GM18858 (cell line): ENCODE data around the gene CPEB3.

Experiments
- ATAC-seq: cut with Tn5 transposase; IDR thresholded peaks from one replicate; pipeline ENCODE4 v1.9.1; 2021; ENCODE audit not compliant: unreplicated experiment

The CPEB3 gene

DNA sequence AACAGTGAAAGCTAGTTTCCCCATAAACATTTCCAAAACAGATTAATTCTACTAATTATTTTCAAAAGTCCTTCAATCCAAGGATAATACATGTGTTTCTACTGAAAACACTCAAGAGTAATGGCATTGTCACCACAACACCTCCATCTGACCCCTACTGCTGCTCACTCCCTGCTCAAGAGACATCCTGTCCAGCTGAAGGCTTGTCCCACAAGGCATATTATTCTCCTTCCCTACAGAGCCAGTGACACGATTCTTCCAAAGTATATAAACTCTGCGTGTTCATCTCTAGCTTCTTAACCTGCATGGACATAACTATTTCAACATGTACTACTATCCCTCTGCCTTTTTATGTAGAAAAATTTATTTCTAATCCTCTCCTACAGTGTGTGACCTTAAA is 182.1 kb downstream of the CPEB3 start:
- no peak for ATAC-seq

DNA sequence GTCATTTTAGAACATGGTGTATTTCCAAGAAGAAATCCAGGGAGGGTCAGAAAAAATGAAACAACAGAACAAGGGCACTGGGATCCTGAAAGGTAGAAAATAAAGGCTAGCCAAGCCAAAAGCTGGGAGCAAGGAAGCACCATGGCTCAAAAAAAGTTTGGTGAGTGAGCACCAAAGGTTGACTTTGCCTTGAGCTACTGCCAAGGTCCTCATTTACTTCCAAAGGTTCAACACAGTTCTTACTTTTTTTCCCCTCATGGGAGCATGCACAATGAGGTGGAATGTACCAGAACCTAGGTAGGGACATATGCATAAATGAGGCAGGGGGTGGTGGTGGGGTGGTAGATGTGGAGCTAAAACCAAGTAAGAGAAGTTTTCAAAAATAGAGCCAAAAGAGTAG is 182.8 kb downstream of the CPEB3 start:
- ATAC-seq = no peak

DNA sequence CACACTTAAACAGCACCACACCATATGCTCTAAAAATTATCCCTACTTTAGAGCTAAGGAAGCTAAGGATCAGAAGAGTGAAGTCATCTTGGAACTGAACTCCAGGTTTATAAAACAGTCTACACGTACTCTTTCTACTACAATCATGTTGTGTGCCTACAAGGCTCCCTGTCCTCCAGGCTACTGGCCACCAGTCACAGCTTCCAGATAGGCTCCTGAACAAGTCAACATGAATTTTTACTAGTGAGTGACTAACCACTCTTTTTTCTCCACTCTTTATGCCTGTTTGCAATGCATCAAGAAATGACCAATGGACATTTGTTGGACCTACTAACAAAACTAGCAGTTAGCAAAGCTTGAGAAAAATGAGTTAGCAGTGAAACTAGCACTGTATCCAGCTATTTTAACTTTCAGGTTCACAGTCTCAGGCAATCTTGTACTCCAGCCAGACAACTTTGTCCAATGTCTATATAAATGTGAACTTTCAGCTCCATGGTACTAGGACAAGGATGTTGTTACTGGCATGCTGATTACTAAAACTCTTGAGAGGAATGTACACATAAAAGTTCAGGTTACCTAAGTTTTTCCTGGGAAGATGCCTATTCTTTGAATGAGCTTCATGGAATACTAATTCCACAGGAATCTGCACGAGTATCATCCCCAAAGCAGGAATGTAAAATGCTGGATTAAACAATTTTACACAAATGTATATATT is 187.3 kb downstream of the CPEB3 start:
- no peak for ATAC-seq

DNA sequence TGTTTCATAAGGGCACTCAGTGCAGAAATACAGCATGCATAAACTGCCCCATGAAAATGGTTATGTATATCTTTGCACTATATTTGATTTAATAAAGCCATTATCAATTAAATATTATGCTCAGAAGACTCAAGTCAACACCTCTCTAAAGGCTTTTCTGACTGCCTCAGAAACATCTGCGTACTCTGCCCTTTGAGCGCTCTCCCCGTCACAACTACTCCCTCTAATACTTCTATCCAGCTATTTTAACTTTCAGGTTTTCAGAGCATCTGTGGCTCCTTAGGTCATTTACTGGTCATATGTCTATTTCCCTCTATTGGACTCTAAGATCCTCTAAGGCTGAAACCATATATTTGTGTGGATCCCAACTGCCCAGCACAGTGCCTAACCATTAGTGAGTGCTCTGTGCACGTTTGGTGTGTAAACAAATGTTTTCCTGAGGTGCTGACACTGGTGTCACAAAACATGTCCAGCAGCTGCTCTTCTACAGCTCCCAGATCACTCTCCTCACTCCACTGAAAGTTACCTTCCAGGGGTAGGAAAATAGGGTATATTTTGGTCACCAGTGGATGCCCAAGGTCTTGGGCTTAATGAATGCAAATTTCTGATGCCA is 188.2 kb downstream of the CPEB3 start:
- no peak for ATAC-seq

DNA sequence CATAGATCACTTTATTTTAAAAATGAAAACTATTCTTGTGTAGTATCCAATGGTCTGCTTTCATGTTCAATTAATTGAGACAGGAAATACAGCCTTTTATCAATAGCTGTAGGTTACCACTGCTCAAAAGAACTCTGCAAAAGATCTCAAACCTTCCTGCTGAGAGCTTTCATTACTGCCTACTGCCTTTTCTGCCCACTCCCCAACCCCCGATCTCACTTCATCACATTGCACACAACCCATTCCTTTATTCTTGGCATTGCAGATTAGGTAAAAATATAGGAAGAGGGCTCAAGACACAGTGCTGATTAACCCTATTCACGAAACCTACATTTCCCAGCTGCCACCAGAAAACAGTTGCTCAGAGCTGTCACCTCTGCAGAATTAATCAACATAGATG is 195.9 kb downstream of the CPEB3 start:
- ATAC-seq = no peak

DNA sequence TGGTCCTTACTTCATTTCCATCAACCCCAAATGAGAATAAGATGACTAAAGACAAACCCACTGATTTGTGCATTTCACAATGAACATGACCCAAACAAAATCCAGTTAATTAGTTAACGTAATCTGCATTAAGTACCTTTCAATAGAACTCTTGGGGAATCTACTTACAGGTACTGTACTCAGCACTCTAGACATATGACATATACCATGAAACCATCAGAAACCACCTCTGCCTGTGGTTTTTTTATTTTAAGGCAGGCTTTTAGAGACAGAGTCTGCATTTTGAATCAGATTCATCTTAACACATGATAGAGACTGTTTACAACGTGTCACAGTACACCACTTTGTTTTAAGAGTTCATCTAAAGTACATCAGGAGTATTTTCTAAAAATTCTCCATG is 198.9 kb downstream of the CPEB3 start:
- ATAC-seq = no peak

DNA sequence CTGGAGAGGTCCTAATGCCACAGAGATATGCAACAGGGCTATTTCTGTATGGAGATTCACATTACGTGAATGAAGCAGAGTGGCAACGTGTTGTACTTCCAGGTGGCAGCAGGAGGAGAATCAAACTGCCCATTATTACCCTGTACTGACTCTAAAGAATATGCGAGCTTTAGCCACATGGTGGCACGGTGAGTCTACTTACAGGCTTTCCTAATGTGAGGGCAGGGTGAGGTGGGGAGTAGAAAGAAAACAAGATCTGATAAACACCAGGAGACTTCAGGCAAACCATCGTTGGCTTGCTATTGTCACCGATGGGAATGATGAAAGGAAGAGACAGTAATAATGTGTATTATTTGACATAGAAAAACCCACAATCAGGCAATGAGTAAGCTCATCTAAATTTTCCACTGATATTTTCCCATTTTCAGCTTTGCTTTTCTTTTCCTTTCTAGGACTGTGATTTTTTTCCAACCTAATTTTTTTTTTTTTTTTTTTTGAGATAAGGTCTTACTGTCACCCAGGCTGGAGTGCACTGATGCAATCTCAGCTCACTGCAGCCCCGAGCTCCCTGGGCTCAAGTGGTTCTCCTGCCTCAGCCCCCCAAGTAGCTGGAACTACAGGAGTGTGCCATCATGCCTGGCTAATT is 203.0 kb downstream of the CPEB3 start:
- ATAC-seq = peak; percentile 86

DNA sequence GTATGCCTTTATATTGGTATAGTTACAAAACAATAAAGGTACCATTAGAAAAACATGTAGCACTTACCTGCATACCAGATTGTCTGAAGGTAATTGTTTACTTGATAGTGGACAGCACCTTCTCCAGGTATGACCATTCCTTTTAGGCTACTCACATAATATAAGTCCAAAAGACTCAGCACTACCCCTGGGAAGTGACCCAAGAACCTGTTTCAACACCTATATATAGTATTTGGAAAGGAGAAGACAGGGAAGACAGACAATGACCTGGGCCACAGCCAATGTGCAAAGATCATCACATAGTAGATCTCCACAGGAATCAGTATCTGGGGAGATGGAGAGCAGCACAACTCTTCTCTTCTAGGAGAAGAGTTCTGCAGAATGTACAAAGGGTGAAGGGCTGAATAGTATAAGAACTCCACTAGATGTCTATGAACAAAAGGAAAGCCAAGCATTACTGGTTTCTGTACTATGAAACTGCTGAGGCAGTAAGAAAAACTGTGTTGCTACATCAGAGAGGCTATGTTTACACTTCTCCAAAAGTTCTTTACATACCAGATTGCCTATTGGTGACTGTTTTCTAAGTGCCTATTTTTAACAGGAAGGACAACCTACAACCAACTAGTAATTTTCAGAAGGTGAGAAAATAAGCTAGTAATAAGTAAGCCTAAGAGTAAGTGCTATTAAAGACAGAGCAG is 208.1 kb downstream of the CPEB3 start:
- ATAC-seq = no peak

DNA sequence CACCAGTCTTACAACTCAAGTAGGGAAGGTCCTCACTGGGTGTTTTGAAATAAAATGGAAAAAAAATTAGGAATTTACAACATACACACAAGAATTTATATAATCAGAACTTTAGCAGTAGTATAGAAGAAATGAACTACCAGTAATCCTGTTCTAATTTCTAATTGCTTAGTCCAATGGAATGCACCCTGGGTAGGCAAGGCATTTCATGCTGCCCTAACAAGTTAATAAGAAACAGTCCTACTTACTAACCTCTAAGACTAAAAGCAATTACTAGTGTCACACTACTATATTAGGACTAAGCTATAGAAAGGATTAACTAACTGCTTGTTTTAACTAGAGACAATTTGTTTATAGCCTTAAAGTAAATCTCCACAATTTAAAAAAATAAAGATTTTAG is 209.2 kb downstream of the CPEB3 start:
- ATAC-seq = no peak

DNA sequence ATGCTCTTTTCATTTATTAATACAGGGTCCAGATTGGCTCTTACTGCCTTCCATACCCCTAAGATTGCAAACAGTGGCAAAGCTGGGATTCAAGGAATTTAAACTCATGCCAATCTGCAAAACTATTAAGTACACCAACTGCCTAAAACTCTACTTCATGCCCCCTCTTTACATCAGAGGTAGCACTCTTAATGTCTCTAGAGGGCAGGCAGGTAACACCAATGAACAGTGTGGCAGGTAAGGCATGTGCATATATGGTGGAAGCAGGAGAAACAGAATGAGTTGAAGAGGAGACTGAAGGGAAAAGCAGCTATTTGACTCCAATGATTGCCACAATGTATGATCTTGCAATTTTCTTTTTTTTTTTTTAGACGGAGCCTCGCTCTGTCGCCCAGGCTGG is 210.6 kb downstream of the CPEB3 start:
- ATAC-seq = no peak

DNA sequence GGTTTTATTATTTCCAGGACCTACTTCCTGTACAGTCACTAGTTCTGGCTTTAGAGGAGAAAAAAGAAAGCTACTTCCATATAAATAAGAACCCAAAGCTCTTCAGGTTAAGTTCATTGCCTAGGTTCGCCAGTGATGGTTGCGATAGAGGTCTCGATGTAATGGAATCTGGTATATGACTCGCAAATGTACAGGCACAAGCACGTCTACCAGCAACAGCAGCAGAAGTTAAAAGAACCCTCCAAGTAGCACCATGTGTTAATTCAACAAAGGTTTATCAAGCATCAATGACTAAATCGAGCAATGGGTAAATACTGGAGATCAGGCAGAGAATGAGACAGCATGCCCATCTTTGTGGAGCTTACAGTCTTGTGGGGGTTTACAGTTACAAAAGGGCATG is 211.9 kb downstream of the CPEB3 start:
- ATAC-seq = no peak

DNA sequence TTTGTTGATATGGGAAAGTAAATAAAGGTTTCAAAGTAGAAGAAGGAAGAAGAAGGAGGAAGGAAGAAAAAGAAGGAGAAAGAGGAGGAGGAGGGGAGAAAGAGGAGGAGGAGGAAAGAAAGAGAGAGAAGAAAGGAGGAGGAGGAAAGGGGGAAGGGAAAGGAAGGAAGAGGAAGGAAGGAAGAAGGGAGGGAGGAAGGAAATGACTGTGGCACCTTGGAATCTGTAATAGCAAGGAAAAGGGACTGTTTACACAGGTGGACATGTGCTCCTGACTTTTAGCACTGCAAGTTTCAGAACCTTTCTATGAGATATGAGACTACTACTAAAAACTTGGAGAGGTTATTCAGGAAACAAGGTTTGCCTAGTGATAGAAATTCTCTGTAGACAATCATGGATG is 214.2 kb downstream of the CPEB3 start:
- ATAC-seq = no peak

DNA sequence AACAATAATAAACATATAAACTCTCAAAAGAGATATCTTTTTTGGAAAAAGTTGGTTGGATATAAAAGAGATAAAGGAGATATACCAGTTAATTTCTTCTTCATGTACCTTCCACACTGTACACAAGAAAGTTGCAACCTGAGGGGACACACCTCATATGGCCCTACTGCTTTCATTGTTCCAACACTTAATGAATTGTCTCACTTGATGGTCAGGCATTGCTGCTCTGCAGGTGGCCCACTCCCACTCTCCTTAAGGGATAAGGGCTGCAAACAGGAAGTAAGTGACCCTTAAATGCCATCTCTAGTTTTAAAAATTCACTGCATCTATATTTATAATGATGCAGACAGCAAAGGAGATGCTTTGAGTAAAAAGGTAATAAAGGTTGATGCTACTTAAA is 215.0 kb downstream of the CPEB3 start:
- no peak for ATAC-seq

DNA sequence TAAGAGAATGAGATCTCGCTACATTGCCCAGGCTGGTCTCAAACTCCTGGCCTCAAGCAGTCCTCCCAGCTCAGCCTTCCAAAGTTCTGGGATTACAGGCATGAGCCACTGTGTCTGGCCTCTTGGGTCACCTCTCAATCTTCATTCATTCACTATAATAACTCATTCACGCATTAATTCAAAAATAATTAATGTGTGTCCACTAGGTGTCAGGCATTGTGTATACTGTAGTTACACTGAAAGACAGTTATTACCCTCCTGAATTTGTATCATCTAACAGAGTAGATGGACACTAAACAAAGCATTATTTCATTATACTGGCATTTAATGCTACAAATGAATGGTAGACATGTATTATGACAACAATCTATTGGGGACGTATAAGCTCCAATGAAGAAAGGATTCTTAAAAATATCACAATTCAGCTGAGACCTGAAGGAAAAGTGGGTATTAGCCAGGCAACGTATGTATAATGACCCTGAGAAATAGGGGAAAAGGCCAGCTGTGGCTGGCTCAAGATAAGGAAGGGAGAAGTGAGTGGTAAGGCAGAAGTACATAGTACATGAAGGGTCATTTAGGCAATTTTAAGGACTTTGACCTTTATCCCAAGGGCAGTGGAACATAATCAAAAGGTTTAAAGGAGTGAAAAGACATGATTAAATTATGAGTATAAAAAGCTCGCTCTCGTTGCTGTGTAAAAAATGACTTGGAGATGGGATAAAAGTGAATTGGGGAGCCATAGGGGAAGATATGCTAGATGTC is 216.6 kb downstream of the CPEB3 start:
- no peak for ATAC-seq

DNA sequence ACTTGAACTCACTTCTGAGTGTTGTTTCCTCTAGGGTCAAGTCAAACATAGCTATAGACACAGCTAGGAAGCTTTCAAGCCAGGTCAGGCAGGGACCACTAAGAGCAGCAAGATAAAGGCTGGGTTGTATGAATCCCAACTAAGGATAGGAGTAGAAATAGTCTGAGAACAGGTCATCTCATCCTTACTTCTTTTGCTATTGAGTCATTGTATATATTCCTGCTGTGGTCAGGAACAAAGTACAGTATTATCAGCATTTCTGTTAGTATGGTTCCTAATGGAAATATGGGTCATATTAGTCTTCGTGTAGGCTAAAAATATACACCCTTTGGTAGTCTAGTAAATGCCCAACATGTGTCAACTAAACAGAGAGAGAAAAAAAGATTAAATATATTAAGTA is 222.0 kb downstream of the CPEB3 start:
- no peak for ATAC-seq

DNA sequence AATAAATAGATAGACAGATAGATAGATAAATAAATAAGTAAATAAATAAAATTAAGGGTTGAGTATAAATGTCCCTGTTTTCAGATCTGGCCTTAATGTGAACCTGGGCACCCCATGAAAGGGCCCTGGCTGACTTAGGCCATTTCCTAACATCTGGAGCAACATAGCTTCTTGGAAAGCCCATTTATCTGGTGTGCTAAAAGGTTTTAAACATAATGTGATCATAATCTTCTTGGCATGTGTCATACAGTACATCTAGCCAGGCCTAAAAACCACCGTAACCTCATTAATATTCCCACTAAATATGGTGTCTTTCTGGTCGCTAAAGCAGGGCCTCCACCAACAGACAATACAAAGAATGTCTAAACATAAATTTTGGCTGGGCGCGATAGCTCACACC is 224.5 kb downstream of the CPEB3 start:
- ATAC-seq = no peak

DNA sequence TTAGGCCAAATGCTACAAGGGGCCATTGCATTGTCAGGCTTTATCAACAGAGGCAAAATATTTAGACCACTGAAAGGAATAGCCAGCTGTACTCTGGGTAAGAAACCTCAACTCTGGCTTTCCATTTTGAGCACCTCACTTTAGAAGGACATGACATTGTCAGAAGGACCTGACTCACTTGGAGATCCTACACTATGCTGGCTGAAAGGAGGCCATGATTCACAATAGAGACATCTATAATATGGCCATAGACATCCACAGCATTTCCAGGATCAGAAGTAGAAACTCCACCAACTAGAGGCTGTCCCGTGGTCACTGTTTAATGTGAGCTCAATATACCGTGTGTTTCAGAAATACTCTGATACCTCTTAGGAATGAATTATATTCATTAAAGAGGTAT is 226.4 kb downstream of the CPEB3 start:
- no peak for ATAC-seq

DNA sequence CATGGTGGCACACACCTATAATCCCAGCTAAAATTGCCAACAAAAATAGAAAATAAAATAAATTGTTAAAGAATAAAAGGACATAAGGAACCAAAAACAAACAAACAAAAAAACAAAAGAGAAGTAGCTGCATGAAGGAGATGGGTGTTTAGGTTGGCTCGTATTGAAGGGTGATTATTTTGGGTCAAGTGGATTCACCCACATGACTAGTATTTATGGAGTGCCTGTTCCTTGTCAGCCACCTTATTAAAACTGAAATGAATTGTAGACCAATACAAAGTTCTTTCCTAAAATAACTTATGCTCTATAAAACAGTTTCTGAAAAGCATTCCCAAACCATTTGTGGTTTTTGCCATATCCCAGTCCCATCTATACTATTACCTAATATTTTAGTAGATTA is 228.6 kb downstream of the CPEB3 start:
- ATAC-seq = no peak

DNA sequence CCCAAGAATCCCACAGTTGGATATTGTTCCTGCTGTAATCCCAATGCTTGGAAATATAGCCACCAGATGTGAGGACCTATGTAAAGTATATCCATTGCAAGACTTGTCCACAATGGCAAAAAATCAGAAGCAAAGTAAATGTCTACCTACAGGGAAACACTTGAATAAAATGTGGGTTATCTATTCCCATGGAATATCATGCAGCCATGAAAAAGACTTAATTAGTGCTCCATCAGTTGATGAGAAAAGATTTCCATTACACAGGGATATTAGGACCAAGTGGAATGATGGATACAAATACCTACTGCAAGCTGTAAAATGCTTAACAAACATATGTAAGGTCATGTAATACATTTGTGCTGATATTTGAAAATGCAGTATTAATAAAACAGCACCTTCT is 236.1 kb downstream of the CPEB3 start:
- ATAC-seq = no peak

DNA sequence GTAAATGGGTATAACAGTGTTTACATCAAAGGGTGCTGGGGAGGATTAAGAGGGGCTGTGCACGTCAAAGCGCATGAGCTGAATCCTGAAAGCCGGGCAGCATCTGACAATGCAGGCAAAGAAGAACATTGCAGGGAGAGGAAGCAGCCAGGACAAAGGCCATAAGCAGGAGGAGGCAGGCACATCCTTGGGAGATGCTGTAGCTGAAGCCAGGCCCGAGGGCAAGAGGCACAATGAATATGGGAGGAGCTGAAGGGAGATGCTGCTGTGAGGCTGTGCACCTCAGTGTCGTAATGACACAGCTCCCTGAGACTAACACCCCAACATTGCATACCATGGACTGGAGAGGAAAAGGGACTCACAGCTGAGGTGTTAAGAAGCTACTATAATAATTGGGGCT is 238.1 kb downstream of the CPEB3 start:
- ATAC-seq = no peak

DNA sequence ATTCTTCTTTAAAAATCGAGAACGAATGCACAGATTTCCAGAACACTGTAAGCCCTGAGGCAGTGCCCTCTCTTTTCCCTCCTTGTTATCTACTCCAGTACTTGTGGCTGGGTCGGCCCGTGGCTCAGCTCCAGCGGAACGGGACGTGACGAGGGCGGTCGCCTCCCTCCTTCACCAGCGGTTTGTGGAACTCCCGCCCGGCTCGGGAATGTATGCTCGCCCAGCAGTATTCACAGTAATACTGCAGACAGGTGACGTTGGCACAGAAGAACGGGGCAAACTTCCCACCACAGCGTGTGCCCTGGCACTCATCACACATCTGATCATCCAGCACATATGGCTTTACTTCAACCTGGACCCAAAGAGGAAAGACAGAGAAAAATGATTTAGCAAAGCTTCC is 238.8 kb downstream of the CPEB3 start:
- ATAC-seq = no peak
